ENCODE results near the gene ACAP1. TPM values are rescaled to one million over a fixed set of nuclear protein-coding genes. Genes with fewer than 3 reads are reported as not detected.

Gene ACAP1
- total RNA-seq, 1 donor from 2014 or later, result 23.2 TPM

Other genes with a start within 250 kb of the ACAP1 start
- gene ASGR2, start 221.7 kb upstream of the ACAP1 start, total RNA-seq, result 1.3 TPM
- gene ASGR1, start 157.2 kb upstream of the ACAP1 start, total RNA-seq, result 4.3 TPM
- gene DLG4, start 116.7 kb upstream of the ACAP1 start, total RNA-seq, result 30.7 TPM
- 544 TPM for gene ACADVL, start 116.6 kb upstream of the ACAP1 start, total RNA-seq
- 41.0 TPM for gene DVL2, start 102.0 kb upstream of the ACAP1 start, total RNA-seq
- 36.9 TPM for gene PHF23, start 97.1 kb upstream of the ACAP1 start, total RNA-seq
- gene GABARAP, start 94.1 kb upstream of the ACAP1 start, total RNA-seq, result 547 TPM
- gene CTDNEP1, start 84.8 kb upstream of the ACAP1 start, total RNA-seq, result 141 TPM
- gene ELP5, start 84.3 kb upstream of the ACAP1 start, total RNA-seq, result 35.0 TPM
- gene CLDN7, start 74.1 kb upstream of the ACAP1 start, total RNA-seq, result 117 TPM
- gene SLC2A4, start 54.8 kb upstream of the ACAP1 start, total RNA-seq, result 1.6 TPM
- not detected for gene YBX2, start 41.9 kb upstream of the ACAP1 start, total RNA-seq
- gene EIF5A, start 28.9 kb upstream of the ACAP1 start, total RNA-seq, result 241 TPM
- 62.9 TPM for gene GPS2, start 21.2 kb upstream of the ACAP1 start, total RNA-seq
- gene NEURL4, start 7.2 kb upstream of the ACAP1 start, total RNA-seq, result 37.6 TPM
- 8.9 TPM for gene KCTD11, start 15.6 kb downstream of the ACAP1 start, total RNA-seq
- not detected for gene TMEM95, start 18.6 kb downstream of the ACAP1 start, total RNA-seq
- gene TNK1, start 44.6 kb downstream of the ACAP1 start, total RNA-seq, result 5.8 TPM
- gene PLSCR3, start 58.0 kb downstream of the ACAP1 start, total RNA-seq, result 30.3 TPM
- 45.2 TPM for gene TMEM256, start 67.6 kb downstream of the ACAP1 start, total RNA-seq
- 11.7 TPM for gene NLGN2, start 71.3 kb downstream of the ACAP1 start, total RNA-seq
- not detected for gene SPEM1, start 83.8 kb downstream of the ACAP1 start, total RNA-seq
- not detected for gene SPEM2, start 89.1 kb downstream of the ACAP1 start, total RNA-seq
- not detected for gene SPEM3, start 92.3 kb downstream of the ACAP1 start, total RNA-seq
- gene TMEM102, start 98.9 kb downstream of the ACAP1 start, total RNA-seq, result 7.4 TPM
- 1.1 TPM for gene FGF11, start 103.0 kb downstream of the ACAP1 start, total RNA-seq
- gene CHRNB1, start 108.5 kb downstream of the ACAP1 start, total RNA-seq, result 10.1 TPM
- 84.7 TPM for gene ZBTB4, start 143.1 kb downstream of the ACAP1 start, total RNA-seq
- not detected for gene SLC35G6, start 144.9 kb downstream of the ACAP1 start, total RNA-seq
- 105 TPM for gene POLR2A, start 147.8 kb downstream of the ACAP1 start, total RNA-seq
- 75.7 TPM for gene TNFSF12, start 212.5 kb downstream of the ACAP1 start, total RNA-seq
- gene TNFSF13, start 222.2 kb downstream of the ACAP1 start, total RNA-seq, result 101 TPM
- gene SENP3, start 225.4 kb downstream of the ACAP1 start, total RNA-seq, result 57.6 TPM
- gene CD68, start 243.1 kb downstream of the ACAP1 start, total RNA-seq, result 398 TPM
- 58.2 TPM for gene MPDU1, start 247.3 kb downstream of the ACAP1 start, total RNA-seq